ENCODE results near the gene ZNF580. TPM values are rescaled to one million over a fixed set of nuclear protein-coding genes. Genes with fewer than 3 reads are reported as not detected.

ZNF580 gene
- total RNA-seq, 1 donor from 2014 or later, result 79.8 TPM

- no peak for DNase-seq (ENCODE audit: extremely low spot score, unreplicated experiment)
- peaks cover 59% of the 10 kb centered on the region for H3K4me1 Mint-ChIP-seq (ENCODE audit: unreplicated experiment)
- no peaks in the 10 kb centered on the region for H3K9me3 Mint-ChIP-seq (ENCODE audit: unreplicated experiment)
- H3K4me3 Mint-ChIP-seq (ENCODE audit: unreplicated experiment), result no peak overlapping the region
- no peak overlapping the region for H3K27ac Mint-ChIP-seq (ENCODE audit: unreplicated experiment)
- TF ChIP-seq CTCF (IDR thresholded peaks at IDR 0.05), result no peak
- no peaks in the 10 kb centered on the region for H3K27me3 Mint-ChIP-seq (ENCODE audit: unreplicated experiment)
- peaks cover 10% of the 10 kb centered on the region for H3K36me3 Mint-ChIP-seq (ENCODE audit: unreplicated experiment)
Measured at GRCh38 chr19:55637534-55637933, 3.3 kb upstream of the ZNF580 start.

GRCh38 chr19:55638864-55639359 lies 1.9 kb upstream of the ZNF580 start:
- Mint-ChIP-seq H3K27me3 (ENCODE audit: unreplicated experiment) (no peaks in the 10 kb centered on the region), H3K27ac (ENCODE audit: unreplicated experiment) (peak overlapping the region; percentile 71), H3K36me3 (ENCODE audit: unreplicated experiment) (peaks cover 10% of the 10 kb centered on the region), H3K9me3 (ENCODE audit: unreplicated experiment) (no peaks in the 10 kb centered on the region), H3K4me3 (ENCODE audit: unreplicated experiment) (peak overlapping the region; percentile 46), H3K4me1 (ENCODE audit: unreplicated experiment) (peaks cover 67% of the 10 kb centered on the region)
- no peak for DNase-seq (ENCODE audit: extremely low spot score, unreplicated experiment)
- TF ChIP-seq CTCF (IDR thresholded peaks at IDR 0.05), result peak; percentile 60

DNA sequence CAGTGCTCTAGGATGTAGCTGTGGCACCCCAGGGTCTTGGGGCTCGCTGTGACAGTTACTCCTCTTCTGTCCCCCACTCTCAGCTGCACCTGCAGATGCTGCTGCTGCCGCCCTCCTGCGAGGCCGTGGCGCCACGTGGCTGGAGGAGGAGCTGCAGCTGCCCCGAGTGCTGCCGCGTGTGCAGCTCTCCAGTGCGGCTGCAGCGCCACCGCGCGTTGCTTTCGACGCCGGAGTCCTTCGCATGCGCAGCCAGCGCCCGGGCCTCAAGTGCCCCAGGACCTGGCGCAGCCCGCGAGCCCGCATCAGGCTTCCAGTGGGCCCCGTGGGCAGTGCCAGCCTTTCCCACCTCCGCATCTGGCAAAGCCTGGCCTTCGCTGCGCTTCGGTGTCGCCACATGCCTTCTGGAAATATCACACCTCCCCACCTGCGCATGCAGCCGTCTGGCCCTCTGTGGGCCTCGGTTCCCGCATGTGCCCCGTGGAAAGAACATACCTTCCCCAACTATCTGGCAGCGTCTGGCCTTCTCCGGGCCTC lies 692 bp upstream of the ZNF580 start:
- Mint-ChIP-seq H3K4me3 (ENCODE audit: unreplicated experiment) (peak overlapping the region; percentile 82), H3K4me1 (ENCODE audit: unreplicated experiment) (peaks cover 69% of the 10 kb centered on the region), H3K9me3 (ENCODE audit: unreplicated experiment) (no peaks in the 10 kb centered on the region), H3K27me3 (ENCODE audit: unreplicated experiment) (no peaks in the 10 kb centered on the region), H3K27ac (ENCODE audit: unreplicated experiment) (peak overlapping the region; percentile 94), H3K36me3 (ENCODE audit: unreplicated experiment) (peaks cover 7% of the 10 kb centered on the region)
- peak; percentile 21 for TF ChIP-seq CTCF (IDR thresholded peaks at IDR 0.05)
- DNase-seq (ENCODE audit: extremely low spot score, unreplicated experiment), result no peak

DNA sequence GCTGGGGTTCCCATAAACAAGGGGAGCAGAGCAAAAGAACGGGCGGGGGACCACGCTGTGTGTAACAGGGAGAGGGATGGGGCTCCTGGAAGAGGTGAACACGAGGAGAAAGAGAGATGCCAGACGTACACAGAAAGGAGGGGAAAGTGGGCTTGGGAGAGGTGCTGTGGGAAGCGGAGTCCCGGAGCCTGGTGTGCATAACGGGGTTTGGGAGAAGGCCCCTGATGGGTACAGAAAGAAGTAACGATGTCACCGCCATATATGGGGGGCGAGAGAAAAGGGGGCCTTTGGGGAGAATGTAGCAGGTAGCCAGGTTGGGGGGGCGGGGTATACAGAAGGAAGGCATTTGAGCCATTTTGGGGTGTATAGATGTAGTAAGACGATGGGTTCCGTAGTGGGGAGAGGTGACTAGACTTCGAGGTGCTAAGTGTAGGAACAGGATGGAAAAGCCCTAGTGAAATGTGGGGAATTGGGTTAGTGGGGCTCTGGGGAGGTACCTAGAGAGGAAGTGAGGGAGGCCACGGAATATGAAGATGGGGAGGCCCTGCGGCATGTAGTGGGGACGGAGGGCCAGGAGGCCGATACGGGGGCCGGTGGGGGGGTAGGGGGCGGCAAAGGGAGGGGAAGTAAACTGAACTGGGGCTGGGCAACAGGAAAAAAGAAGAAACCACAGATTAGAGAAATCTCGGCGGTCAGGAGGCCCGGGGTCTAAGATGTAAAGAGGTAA lies 787 bp downstream of the ZNF580 start:
- peaks cover 8% of the 10 kb centered on the region for H3K36me3 Mint-ChIP-seq (ENCODE audit: unreplicated experiment)
- H3K27ac Mint-ChIP-seq (ENCODE audit: unreplicated experiment), result peak overlapping the region; percentile 90
- H3K27me3 Mint-ChIP-seq (ENCODE audit: unreplicated experiment), result no peaks in the 10 kb centered on the region
- H3K9me3 Mint-ChIP-seq (ENCODE audit: unreplicated experiment), result no peaks in the 10 kb centered on the region
- peaks cover 59% of the 10 kb centered on the region for H3K4me1 Mint-ChIP-seq (ENCODE audit: unreplicated experiment)
- DNase-seq (ENCODE audit: extremely low spot score, unreplicated experiment), result no peak
- no peak for TF ChIP-seq CTCF (IDR thresholded peaks at IDR 0.05)
- peak overlapping the region; percentile 91 for H3K4me3 Mint-ChIP-seq (ENCODE audit: unreplicated experiment)
